NCI-H128 (cell line): ENCODE measurements around the gene DPPA5.
"Not testable (repeated sequence)": the region's sequence is repeated elsewhere in the genome, so short reads cannot be mapped to it uniquely, and the experiment has no call there.

Source experiments
- DNase-seq: peaks from one replicate; lab custom pipeline; 2025; ENCODE audit not compliant: unreplicated experiment; lab: John Stamatoyannopoulos, UW

The DPPA5 gene

DNA sequence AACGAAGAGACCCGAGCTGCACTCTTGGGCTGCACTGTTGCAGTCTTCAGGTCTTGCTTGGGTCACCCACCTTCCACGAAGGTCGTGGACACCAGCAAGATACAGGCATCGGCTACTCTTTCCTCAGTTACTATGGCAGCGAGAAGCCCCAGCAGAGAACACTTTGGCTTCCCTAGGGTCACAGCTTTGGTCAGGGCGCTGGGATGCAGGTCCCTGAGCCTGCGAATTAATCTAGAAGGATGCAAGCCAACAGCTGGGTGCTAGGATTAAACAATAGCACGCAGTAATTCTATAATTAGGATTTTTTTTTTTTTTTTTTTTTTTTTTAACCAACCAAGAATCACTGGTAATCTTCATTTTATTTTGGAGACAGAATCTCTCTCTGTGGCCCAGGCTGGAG, 10.5 kb upstream of the DPPA5 start:
- DNase-seq, result no peak

DNA sequence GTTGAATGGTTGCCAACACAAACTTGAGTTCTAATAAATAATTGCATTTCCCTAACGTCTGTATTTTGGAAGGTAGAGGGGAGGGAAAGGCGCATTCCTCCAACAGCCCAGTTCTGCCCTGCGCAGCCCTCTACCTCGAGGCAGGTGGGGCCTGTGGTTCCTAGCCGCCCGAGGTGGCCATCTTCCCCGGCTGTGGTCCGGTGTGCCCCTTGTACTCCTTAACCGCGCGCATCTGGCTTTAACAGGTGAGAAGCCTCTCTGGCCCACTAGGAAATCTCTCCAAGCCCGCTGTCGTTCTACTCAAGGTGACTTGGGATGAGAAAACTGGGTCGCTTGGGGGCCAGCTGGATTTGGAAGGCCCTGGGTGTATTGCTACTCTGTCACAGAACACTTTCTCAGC, 10.0 kb upstream of the DPPA5 start:
- DNase-seq, result no peak

GRCh38 chr6:73363537-73363875, 9.4 kb upstream of the DPPA5 start:
- no peak for DNase-seq

DNA sequence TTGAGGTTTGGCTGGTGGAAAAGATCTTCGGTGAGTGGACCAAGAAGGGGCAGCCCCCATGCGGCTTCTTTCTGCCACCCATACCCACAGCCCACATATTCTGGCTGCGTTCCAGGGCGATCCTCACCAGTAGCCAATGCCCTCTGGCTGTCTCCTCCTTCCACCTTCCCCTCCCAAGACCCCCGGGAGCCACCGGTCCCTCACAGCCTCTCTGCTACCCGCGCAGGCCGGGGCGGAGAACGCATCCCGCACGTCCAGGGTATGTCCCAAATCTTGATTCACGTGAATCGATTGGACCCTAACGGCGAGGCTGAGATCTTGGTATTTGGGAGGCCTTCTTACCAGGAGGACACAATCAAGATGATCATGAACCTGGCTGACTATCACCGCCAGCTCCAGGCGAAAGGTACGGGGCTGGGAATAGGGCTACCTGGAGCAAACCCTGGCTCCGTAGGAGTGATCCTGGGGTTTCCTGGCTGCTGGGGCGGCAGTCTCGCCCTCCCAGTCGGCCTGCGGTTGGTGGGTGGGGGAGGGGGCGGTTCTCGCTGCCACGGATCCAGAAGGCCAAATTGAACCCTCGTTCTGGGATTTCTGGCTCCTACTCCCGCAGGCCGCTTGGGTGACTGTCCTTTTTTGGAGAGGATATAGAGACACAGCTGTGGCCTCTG, 8.9 kb upstream of the DPPA5 start:
- DNase-seq, result no peak

DNA sequence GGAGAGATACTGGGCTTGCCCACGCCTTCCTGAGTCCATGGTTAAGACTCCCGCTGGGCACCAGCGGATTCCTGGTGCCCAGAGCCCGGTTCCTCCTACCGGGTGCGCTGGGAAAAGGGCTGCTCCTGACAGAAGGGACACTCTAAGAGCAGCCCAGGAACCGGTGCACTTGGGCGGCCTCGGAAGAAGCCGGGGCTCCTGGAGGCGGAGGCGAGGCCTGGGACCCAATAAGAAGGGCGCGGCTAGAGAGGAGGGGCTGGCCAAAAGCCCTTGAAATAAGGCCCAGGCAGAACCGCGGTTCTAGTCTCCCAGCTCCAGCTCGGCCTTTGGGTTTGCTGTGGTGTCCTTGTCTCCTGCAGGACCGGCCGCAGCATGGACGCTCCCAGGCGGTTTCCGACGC, 8.3 kb upstream of the DPPA5 start, which contains the start of gene KHDC3L:
TSS of gene KHDC3L (plus strand) at position 301 of the 400 bp plus-strand sequence. CDS start at position 373, 72 bp downstream.
- DNase-seq, result no peak

- DNase-seq, result no peak
Measured at GRCh38 chr6:73349311-73349710, 4.8 kb downstream of the DPPA5 start.

GRCh38 chr6:73348550-73349204, 5.4 kb downstream of the DPPA5 start:
- DNase-seq, result no peak

- no peak for DNase-seq
Measured at GRCh38 chr6:73343164-73343563, 10.9 kb downstream of the DPPA5 start.

GRCh38 chr6:73342174-73342573, 11.9 kb downstream of the DPPA5 start:
- no peak for DNase-seq

- DNase-seq, result no peak
Measured at GRCh38 chr6:73341335-73341734, 12.7 kb downstream of the DPPA5 start.

DNA sequence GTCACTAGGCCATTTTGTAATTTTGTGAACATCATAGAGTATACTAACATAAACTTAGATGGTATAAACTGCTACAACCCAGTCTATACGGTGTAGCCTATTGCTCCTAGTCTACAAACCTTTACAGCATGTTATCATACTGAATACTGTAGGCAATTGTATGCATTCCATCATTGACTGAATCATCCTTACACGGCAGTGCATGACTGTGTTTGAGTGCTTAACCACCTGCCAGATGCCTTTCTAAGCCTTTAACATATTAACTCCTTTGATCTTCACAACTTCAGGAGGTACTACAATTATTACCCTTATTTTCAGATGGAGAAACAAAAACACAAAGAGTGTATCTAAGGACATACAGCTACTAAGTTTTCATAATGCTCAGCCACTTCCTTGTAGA, 14.0 kb downstream of the DPPA5 start:
- DNase-seq, result no peak

- DNase-seq, result no peak
Measured at GRCh38 chr6:73339340-73339739, 14.7 kb downstream of the DPPA5 start.

- no peak for DNase-seq
Measured at GRCh38 chr6:73329201-73329600, 24.9 kb downstream of the DPPA5 start.

DNA sequence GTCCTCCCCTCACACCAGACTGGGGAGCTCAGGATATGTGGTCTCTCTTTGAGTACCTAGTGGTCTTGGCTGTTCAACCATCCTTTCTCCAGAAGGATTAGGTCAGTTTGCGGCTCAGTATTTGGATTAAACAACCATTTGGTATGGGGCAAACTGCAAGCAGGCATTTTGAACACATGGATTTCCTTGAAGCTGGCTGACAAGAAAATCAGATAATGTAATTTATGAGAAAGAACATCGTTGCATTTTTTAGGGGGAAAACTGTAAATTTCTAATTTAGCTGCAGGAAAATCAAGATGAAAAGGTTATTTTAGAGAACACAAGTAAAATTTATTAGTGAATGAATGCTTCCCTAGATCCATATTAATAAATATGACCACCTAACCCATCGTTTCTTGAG, 25.3 kb downstream of the DPPA5 start:
- DNase-seq, result no peak

DNA sequence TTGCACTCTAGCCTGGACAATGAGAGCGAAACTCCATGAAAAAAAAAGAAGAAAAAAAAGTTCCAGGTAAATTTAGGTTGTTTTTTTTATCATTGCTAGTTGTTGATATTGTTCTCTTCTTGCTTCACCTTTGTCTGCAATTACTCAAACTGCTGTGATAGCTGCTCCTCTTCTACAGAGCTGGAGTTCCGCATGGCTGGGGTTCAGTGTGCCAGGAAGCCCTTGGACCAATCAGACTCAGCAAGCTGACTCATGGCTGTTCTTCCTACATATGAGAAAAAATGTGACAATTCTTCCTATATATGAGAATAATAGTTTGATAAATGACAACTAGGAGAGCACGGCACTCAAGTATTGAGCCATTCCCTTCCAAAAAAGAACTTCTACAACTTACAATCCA, 28.4 kb downstream of the DPPA5 start:
- DNase-seq, result no peak

DNA sequence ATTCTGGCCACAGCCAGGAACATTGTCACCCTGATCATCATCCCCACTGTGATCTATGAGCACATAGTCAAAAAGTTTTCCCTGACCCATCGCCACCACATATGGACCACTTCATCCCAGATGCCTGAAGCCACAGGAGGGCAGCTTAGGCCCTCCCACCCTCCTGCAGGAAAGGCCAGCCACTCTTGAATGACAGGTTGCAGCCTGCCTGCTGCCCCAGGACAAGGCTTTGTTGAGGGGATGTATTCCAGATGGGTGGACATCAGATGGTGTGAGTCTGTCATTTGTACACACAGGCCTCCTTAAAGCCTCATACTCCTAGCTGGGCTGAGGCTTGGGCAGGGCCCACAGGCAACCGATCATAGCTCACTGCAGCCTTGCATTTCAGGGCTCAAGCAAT, 30.8 kb downstream of the DPPA5 start:
- DNase-seq, result no peak

- no peak for DNase-seq
Measured at GRCh38 chr6:73314577-73315492, 39.2 kb downstream of the DPPA5 start.

DNA sequence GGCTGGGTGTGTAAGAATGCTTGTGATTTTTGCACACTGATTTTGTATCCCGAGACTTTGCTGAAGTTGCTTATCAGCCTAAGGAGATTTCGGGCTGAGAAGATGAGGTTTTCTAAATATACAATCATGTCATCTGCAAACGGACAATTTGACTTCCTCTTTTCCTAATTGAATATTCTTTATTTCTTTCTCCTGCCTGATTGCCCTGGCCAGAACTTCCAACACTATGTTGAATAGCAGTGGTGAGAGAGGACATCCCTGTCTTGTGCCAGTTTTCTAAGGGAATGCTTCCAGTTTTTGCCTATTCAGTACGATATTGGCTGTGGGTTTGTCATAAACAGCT, 43.6 kb downstream of the DPPA5 start:
- not testable (repeated sequence) for DNase-seq

DNA sequence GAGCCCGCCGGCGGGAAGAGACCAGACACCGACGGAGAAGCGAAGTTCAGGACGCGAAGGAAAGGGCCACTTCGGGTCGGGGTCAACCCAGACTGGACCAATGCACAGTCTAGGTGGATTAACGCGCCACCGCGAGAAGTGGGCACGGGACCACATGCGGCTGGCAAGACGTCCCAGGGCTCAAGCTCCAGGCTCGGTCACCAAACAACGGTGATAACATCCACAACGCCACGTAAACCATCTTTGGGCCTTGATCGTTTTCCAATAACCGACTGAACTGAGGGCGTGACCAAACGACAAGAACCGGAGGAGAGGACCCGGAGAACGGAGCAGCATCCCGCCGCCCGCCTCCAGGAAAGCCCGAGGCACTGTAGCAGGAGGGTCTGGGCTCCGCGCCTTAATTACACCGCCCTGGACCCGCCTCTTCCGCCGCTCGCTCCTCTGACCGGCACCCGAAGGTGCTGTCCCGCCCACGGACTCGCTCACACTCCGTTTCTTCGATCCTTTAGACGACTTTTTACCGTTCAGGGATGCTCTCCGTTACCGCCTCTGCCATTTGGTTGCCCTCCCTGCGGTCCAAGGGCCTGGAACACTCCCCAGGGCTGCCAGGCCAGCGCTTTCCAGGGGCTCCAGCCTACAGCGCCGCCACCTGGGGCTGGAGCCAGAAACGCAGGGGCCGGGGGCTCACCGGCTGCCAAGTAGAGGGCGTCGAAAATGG, 44.1 kb downstream of the DPPA5 start:
- no peak for DNase-seq

- no peak for DNase-seq
Measured at GRCh38 chr6:73309535-73309784, 44.6 kb downstream of the DPPA5 start.

GRCh38 chr6:73308712-73309534, 45.2 kb downstream of the DPPA5 start:
- no peak for DNase-seq
